Measurements from ENCODE around the gene TPTE. TPM values are rescaled to one million over a fixed set of nuclear protein-coding genes. Genes with fewer than 3 reads are reported as not detected.
"Not testable (repeated sequence)": the region's sequence is repeated elsewhere in the genome, so short reads cannot be mapped to it uniquely, and the experiment has no call there.

TPTE gene
- total RNA-seq, 4 donors from 2014 or later: not detected

DNA sequence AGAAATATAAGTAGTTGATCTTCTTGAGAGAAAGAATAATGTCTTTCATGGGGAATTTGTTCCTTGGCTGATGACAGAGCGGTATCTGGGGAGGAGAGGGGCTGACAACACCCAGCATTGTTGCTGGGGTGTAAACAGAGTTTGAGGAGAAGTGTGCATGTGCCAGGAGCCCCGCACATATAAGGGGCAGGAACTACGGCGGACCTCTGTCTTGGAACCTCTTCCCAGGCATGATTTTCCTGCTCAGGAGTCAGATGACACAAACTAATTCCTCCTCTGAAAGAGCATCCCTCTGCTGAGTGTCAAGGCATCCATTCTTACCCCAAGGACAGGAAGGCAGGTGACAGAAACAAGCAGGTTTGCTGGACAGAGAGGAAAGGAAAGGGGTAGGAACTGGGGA, 119.1 kb downstream of the TPTE start:
- no peak for DNase-seq (ENCODE audit: low spot score in 2 of 2)

DNA sequence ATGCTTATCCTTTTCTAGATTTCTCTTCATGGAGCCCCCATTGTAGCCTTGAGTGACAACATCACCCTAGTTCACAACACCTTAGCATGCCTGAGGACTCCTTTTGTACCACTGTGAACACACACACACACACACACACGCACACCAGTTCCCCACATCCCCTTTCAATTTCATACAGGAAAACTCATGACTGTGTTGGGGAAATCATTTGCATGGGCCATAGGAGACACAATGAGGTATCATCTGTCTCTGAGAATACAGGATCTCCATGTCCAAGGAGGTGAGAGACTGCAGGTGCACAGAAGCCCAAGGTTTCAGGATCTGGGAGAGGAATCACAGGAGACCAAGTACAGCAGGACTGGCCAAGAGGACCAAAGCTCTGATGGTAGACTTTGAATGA, 119.7 kb downstream of the TPTE start:
- TF ChIP-seq EP300 (IDR thresholded peaks at IDR 0.05): no peak
- no peak for TF ChIP-seq POLR2AphosphoS5 (IDR thresholded peaks at IDR 0.05)
- no peak for TF ChIP-seq CTCF (IDR thresholded peaks at IDR 0.05)
- no peak for TF ChIP-seq POLR2A (IDR thresholded peaks at IDR 0.05)
- Histone ChIP-seq H3K36me3 (no peaks in the 10 kb centered on the region), H3K4me3 (no peak overlapping the region), H3K9me3 (peaks cover 25% of the 10 kb centered on the region), H3K27ac (no peak overlapping the region), H3K27me3 (no peaks in the 10 kb centered on the region), H3K4me1 (no peaks in the 10 kb centered on the region)
- 53% methylated on average over 1 of the region's 1 CpG for WGBS
- no peak for DNase-seq (ENCODE audit: low spot score in 2 of 2)

More for the DNA sequence above, 119.1 kb downstream of the TPTE start:
- peaks cover 25% of the 10 kb centered on the region for H3K9me3 ChIP-seq
- no peaks in the 10 kb centered on the region for H3K27me3 ChIP-seq
- WGBS: 40% methylated on average over 4 of the region's 4 CpGs
- H3K27ac ChIP-seq: no peak overlapping the region
- no peaks in the 10 kb centered on the region for H3K36me3 ChIP-seq
- TF ChIP-seq POLR2A (IDR thresholded peaks at IDR 0.05): no peak
- no peak for TF ChIP-seq EP300 (IDR thresholded peaks at IDR 0.05)
- no peak for TF ChIP-seq POLR2AphosphoS5 (IDR thresholded peaks at IDR 0.05)
- no peak for TF ChIP-seq CTCF (IDR thresholded peaks at IDR 0.05)
- no peaks in the 10 kb centered on the region for H3K4me1 ChIP-seq
- H3K4me3 ChIP-seq: no peak overlapping the region

DNA sequence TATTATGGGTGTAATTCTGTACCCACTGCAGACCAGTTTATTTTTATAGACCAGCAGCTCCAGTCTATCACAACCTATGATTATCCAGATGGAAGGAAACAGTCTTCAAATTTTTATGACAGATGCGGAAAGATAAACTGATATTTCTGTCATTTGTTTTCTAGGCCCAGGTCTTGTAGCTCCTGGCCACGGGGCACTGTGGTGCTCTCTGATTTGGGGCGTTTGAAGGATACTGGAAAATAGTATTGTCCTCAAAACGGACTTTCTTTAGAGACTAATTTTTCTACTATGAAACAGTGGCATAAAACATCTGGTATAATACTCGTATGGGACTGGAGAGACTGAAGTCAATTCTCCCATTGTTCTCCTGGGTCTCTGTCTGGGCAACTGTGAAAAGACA, 124.3 kb downstream of the TPTE start:
- not testable (repeated sequence) for H3K27ac ChIP-seq; DNase-seq (ENCODE audit: low spot score in 2 of 2); H3K27me3 ChIP-seq; H3K36me3 ChIP-seq; H3K4me1 ChIP-seq; H3K4me3 ChIP-seq
- H3K9me3 ChIP-seq: peaks cover 12% of the 10 kb centered on the region
- 49% methylated on average over 5 of the region's 5 CpGs for WGBS

- H3K9me3 ChIP-seq; H3K27ac ChIP-seq; H3K36me3 ChIP-seq; DNase-seq (ENCODE audit: low spot score in 2 of 2); H3K27me3 ChIP-seq; H3K4me1 ChIP-seq; H3K4me3 ChIP-seq: not testable (repeated sequence)
- 59% methylated on average over 4 of the region's 4 CpGs for WGBS
Measured at GRCh38 chr21:10649350-10650149, 128.2 kb downstream of the TPTE start.

DNA sequence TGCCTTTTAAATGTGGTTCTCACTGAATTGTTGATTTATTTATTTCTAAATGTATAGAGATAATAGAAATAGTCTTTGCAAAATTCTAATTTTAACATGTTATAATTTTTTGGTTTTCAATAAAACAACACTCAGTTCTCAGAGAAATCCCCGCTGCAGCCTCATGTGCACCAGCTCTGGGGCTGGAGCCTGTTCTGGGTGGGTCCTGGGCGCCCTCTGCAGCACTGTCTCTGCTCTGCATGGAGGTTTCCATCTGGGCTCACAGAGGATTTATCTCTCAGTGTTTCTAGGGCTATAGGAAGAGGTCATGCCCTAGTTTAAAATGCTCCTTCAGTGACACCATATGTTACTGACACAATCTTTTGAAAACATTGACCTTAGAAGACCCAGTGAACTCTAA, 128.9 kb downstream of the TPTE start:
- not testable (repeated sequence) for H3K9me3 ChIP-seq; H3K27ac ChIP-seq; DNase-seq (ENCODE audit: low spot score in 2 of 2); H3K4me1 ChIP-seq; H3K36me3 ChIP-seq; H3K27me3 ChIP-seq; H3K4me3 ChIP-seq
- 26% methylated on average over 2 of the region's 2 CpGs for WGBS
